DMS53 treated with DMSO at 0.1 percent for 48 hours (cell line): ENCODE measurements around the gene NCAPH2.
A peak's percentile ranks its signal among the peaks of the same experiment; 100 is the strongest.
"Not testable (repeated sequence)": the region's sequence is repeated elsewhere in the genome, so short reads cannot be mapped to it uniquely, and the experiment has no call there.

Source experiments
- DNase-seq: peaks from one replicate; lab custom pipeline; 2025; ENCODE audit not compliant: unreplicated experiment; lab: John Stamatoyannopoulos, UW

Gene NCAPH2

GRCh38 chr22:50517495-50518260 lies 9.7 kb downstream of the NCAPH2 start:
- no peak for DNase-seq

- DNase-seq: no peak
Measured at GRCh38 chr22:50518606-50519005, 10.6 kb downstream of the NCAPH2 start.

DNA sequence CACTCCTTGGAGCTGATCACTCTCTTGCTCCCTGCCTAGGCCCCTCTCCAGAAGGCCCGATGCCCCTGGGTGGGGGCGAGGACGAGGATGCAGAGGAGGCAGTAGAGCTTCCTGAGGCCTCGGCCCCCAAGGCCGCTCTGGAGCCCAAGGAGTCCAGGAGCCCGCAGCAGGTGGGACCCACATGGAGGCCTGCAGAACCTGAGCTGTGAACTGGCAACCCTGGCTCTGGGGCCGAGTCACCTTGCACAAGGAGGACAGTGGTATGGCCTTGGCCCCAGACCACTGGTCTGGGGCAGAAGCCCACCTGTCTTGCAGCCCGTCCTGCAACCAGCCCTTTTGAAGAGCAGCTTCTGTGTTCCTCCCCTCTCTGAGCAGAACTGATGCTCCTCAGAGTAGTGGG lies 11.1 kb downstream of the NCAPH2 start:
- DNase-seq: no peak

DNA sequence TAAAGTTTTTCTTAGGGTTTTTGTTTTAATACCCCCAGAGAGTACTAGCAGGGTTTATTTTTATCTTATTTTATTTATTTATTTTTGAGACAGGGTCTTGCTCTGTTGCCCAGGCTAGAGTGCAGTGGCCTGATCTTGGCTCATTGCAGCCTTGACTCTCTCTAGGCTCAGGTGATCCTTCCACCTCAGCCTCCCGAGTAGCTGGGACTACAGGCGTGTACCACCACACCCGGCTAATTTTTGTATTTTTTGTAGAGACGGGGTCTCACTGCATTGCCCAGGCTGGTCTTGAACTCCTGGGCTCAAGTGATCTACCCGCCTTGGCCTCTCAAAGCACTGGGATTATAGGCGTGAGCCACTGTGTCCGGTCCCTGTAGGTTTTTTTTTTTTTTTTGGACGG lies 12.2 kb downstream of the NCAPH2 start:
- not testable (repeated sequence) for DNase-seq

GRCh38 chr22:50520826-50521453 lies 12.9 kb downstream of the NCAPH2 start:
- DNase-seq: no peak

GRCh38 chr22:50521710-50522109 lies 13.7 kb downstream of the NCAPH2 start:
- DNase-seq: no peak

GRCh38 chr22:50522208-50522805 lies 14.3 kb downstream of the NCAPH2 start:
- DNase-seq: no peak

DNA sequence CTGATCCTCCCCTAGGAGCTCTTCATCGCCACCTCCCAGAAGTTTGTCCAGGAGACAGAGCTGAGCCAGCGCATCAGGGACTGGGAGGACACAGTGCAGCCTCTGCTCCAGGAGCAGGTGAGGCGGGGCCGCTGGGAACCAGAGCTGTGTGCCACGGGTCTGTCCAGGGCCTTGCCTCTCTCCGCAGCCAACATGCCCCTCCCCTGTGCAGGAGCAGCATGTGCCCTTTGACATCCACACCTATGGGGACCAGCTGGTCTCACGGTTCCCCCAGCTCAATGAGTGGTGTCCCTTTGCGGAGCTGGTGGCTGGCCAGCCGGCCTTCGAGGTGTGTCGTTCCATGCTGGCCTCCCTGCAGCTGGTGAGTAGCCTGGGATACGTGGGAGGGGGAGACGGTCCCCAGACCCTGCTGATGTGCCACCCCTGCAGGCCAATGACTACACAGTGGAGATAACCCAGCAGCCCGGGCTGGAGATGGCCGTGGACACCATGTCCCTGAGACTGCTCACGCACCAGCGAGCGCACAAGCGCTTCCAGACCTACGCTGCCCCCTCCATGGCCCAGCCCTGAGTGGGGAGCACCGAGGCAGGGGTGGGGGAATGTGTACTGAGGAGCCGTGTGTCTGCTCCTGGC lies 14.9 kb downstream of the NCAPH2 start:
- no peak for DNase-seq

- DNase-seq: no peak
Measured at GRCh38 chr22:50523458-50523805, 15.4 kb downstream of the NCAPH2 start.

- peak; percentile 8 for DNase-seq
Measured at GRCh38 chr22:50523806-50524675, 16.0 kb downstream of the NCAPH2 start.

DNA sequence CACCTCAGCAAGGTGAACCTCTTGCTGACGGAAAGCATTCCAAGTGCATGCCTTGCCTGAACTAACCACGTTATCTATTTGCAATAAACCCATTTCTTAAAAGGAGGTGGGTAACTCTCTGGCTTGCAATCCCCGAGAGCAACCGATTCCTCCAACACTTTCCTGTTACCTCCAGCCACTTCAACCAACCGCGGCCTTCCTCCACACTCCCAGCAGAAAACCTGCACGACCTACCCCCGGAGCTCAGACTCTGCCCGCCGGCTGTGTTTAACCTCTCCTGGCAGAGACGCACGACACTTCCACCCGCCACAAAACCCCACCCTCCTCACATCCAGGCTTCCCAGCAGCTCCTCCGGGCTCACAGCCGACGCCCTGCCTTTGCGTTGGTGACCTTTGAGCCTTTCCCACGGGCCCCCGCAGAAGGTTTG lies 16.7 kb downstream of the NCAPH2 start:
- peak; percentile 20 for DNase-seq

DNA sequence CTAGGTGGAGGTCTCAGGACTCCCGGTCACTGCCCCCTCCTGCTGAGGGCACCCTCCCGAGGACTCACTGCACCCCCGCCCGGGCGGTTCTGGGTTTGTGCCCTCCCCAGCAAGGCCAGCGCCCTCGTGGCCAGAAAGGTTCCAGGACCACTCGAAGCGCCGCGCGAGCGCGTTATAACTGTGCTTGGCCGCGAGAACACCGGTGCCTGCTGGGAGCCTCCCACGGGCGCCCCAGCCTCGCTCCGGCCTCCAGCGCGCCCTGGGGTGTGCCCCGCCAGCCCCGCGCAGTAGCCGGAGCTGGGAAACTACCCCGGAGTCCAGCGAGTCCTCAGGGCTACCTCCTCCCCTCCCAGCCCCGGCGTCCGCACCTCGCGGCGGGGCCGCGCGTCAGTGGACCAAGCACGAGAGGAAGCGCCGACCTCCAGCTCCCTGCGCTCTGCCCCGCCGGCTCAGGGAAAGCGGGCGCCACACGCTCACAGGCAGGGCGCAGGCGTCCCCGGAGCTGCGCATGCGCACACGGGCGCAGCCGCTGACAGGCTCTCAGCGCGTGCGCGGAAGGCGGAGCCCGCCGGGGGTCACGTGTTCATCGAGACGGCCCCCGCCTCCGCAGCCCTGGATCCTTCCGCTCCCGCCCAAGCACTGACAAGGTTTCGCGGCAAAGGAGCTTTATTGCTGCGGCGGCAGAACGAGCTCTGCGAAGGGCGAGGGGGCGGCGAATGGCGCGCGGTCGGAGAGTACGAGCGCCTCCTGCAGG lies 17.3 kb downstream of the NCAPH2 start, which contains the start of gene SCO2:
SCO2 (minus strand) TSS at position 495 of the 754 bp plus-strand sequence. CDS start 1,187 bp downstream, outside the sequence.
- DNase-seq: peak; percentile 88

GRCh38 chr22:50525858-50526107 lies 17.8 kb downstream of the NCAPH2 start:
- no peak for DNase-seq

- DNase-seq: peak; percentile 33
Measured at GRCh38 chr22:50526108-50526833, 18.2 kb downstream of the NCAPH2 start.

GRCh38 chr22:50526834-50527801 lies 19.1 kb downstream of the NCAPH2 start:
- DNase-seq: peak; percentile 24

DNA sequence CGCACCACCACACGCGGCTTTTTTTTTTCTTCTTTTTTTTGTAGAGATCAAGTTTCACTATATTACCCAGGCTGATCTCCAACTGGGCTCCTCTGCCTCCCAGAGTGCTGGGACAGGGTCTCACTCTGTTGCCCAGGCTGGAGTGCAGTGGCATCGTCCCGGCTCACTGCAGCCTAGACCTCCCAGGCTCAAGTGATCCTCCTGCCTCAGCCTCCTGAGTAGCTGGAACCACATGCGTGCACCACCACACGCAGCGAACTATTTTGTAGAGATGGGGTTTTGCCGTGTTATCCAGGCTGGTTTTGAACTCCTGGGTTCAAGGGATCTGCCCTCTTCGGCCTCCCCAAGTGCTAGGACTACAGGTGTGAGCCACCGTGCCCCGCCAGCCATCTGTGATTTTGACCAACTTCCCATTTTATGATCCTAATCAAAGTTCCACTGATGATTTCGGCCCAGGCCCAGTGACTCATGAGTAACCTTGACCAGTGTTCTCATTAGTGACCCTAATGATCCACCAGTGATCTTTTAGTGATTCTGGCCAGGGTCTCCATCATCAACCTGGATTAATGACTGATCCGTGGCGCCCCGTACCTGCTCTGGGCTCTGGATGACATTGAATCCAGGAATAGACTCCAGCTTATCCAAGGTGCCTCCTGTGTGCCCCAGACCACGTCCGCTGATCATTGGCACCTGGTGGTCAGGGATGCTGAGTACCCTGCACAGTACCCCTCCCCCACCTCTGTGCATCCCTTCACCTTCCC lies 20.1 kb downstream of the NCAPH2 start:
- no peak for DNase-seq

DNA sequence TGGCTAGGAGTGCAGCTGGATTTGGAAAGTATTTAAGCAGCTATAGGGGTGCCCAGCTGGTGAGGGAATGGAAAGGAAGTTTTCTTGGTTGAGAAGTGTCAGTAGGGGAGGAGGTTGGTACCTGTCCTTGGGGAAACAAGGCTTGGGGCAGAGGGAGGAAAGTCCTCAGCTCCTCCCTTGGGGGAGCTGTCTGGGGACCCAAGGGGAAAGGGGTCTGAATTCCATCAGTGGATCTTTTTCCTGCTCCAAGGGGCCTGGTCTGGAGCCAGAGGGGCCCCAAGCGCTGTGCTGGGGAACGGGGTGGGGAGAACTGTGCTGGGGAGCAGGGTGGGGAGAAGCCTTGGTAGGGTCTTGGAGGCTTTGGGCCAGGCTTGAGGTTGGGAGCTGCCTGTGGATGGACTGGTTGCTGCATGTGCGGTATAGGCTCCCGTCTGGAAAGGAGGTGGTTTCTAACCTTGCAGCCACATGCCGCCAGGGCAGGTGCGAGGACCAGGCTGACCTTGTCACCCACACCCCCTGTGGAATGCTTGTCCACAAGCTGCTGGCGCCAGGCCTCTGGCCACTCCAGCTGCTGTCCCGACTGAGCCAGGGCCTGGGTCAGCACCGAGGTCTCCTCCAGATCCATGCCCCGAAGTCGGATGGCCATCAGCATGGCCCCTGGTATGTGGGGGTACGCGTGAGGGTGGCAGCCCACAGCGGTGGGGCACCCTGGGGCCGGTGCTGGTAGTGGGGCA lies 20.8 kb downstream of the NCAPH2 start:
- no peak for DNase-seq
